Upper lobe of left lung (tissue), 4 donors: ENCODE data around the gene GPR26.

Experiments used
- EP300 ChIP-seq, 4 donors: sonication (generic); formaldehyde crosslinking; IDR thresholded peaks; one replicate each; pipeline ENCODE4 v1.5.1; 2017; ENCODE audit warnings: antibody characterized with exemption in 4 of 4, control low read depth in 2 of 4
- POLR2A ChIP-seq, 4 donors: fragments of 450-650 bp; IDR thresholded peaks; one replicate each; pipeline ENCODE4 v1.5.1; 2016 to 2017; ENCODE audit warnings: antibody characterized with exemption in 4 of 4, mild to moderate bottlenecking in 2 of 4
- POLR2AphosphoS5 ChIP-seq, 2 donors: sonication (generic); formaldehyde crosslinking; IDR thresholded peaks; one replicate each; pipeline ENCODE4 v1.5.1; 2017; ENCODE audit warnings: antibody characterized with exemption in 2 of 2
- TF ChIP-seq, protein P1 (sequence below), 6 experiments: fragments of 450-650 bp in 4 of 6; fragments of 200-600 bp in 2 of 6; sonication (generic) in 2 of 6; IDR thresholded peaks; one replicate each; pipeline ENCODE4 v1.5.1; 2016 to 2019; ENCODE audit warnings: antibody characterized with exemption in 6 of 6

DNA sequence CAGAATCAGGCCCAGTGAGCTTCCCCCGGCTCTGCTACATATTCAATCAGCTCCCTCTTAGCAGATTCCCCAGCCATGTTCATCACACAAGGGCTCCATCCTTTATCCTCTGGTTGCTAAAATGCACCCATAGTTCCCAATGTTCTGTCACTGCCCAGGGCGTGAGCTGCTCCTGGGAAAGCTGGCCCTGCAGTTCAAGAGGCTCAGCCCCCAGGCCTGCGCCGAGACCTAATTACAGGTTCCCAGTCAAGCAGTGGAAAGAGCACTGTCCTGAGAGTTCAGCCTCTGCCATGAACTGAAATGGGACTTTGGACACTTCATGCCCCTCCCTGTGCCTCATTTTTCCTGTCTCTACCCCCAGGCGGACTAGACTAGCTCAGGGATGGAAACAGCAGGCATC, 75.6 kb downstream of the GPR26 start:
- TF ChIP-seq, protein P1, sequence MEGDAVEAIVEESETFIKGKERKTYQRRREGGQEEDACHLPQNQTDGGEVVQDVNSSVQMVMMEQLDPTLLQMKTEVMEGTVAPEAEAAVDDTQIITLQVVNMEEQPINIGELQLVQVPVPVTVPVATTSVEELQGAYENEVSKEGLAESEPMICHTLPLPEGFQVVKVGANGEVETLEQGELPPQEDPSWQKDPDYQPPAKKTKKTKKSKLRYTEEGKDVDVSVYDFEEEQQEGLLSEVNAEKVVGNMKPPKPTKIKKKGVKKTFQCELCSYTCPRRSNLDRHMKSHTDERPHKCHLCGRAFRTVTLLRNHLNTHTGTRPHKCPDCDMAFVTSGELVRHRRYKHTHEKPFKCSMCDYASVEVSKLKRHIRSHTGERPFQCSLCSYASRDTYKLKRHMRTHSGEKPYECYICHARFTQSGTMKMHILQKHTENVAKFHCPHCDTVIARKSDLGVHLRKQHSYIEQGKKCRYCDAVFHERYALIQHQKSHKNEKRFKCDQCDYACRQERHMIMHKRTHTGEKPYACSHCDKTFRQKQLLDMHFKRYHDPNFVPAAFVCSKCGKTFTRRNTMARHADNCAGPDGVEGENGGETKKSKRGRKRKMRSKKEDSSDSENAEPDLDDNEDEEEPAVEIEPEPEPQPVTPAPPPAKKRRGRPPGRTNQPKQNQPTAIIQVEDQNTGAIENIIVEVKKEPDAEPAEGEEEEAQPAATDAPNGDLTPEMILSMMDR (IDR thresholded peaks at IDR 0.05), result no peak
- TF ChIP-seq POLR2AphosphoS5 (IDR thresholded peaks at IDR 0.05), result no peak
- TF ChIP-seq POLR2A (IDR thresholded peaks at IDR 0.05), result no peak
- TF ChIP-seq EP300 (IDR thresholded peaks at IDR 0.05), result no peak
